ENCODE data around the gene TM7SF2. TPM values are rescaled to one million over a fixed set of nuclear protein-coding genes. Genes with fewer than 3 reads are reported as not detected.
A peak's percentile ranks its signal among the peaks of the same experiment; 100 is the strongest.

TM7SF2 gene
- total RNA-seq, 1 donor from 2014 or later, result 36.1 TPM

DNA sequence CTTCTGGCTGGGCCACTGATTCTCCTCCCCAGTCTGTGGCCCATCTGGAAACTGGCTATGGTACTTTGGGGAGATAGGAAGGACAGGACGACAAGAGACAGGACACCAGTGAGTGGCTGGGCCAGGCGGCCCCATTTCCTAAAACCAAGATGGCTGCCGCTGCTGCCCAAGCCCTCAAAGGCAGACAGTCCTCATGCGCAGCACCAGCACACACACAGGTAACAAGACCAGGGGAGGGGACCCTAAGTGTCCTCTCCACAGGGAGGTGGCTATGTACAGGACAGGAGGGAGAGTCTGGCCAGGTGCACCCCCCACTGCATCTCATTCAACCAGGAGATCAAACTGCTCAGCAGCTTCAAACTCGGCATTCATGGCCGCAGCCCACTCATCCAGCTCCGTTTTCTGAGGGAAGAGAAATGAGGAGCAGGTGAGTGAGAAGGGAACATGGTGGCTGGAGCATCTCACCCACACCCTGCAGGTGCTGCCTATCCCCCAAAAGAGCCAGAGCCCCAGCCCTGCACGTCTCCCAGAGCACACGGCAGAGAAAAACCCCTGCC, 32.8 kb upstream of the TM7SF2 start:
- Mint-ChIP-seq H3K36me3 (peaks cover 36% of the 10 kb centered on the region), H3K4me1 (peaks cover 23% of the 10 kb centered on the region), H3K27ac (no peak overlapping the region), H3K27me3 (ENCODE audit: insufficient read depth, low read depth) (peaks cover 2% of the 10 kb centered on the region), H3K4me3 (no peak overlapping the region), H3K9me3 (no peaks in the 10 kb centered on the region)
- no peak overlapping the region for H3K4me2 ChIP-seq
- no peak for DNase-seq (ENCODE audit: low spot score)
- H3F3A ChIP-seq (ENCODE audit: low read depth), result peaks cover 17% of the 10 kb centered on the region
- H3K36me3 ChIP-seq, result peaks cover 5% of the 10 kb centered on the region
- TF ChIP-seq EZH2phosphoT487 (IDR thresholded peaks at IDR 0.05), result no peak
- TF ChIP-seq, protein P1, sequence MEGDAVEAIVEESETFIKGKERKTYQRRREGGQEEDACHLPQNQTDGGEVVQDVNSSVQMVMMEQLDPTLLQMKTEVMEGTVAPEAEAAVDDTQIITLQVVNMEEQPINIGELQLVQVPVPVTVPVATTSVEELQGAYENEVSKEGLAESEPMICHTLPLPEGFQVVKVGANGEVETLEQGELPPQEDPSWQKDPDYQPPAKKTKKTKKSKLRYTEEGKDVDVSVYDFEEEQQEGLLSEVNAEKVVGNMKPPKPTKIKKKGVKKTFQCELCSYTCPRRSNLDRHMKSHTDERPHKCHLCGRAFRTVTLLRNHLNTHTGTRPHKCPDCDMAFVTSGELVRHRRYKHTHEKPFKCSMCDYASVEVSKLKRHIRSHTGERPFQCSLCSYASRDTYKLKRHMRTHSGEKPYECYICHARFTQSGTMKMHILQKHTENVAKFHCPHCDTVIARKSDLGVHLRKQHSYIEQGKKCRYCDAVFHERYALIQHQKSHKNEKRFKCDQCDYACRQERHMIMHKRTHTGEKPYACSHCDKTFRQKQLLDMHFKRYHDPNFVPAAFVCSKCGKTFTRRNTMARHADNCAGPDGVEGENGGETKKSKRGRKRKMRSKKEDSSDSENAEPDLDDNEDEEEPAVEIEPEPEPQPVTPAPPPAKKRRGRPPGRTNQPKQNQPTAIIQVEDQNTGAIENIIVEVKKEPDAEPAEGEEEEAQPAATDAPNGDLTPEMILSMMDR (IDR thresholded peaks at IDR 0.05), result no peak
- no peak for TF ChIP-seq EZH2 (IDR thresholded peaks at IDR 0.05)
- no peak overlapping the region for H2AFZ ChIP-seq (replicated peaks)
- peaks cover 59% of the 10 kb centered on the region for H3K79me2 ChIP-seq (ENCODE audit: low read depth)
- H3K9ac ChIP-seq, result no peak overlapping the region
- no peaks in the 10 kb centered on the region for H3K9me3 ChIP-seq (ENCODE audit: low read depth)
- H4K20me1 ChIP-seq (ENCODE audit: low read depth), result peaks cover 16% of the 10 kb centered on the region
- H3K4me1 ChIP-seq, result peaks cover 8% of the 10 kb centered on the region
- no peak overlapping the region for H3K27ac ChIP-seq
- H3K4me3 ChIP-seq, result no peak overlapping the region
- no peaks in the 10 kb centered on the region for H3K27me3 ChIP-seq

DNA sequence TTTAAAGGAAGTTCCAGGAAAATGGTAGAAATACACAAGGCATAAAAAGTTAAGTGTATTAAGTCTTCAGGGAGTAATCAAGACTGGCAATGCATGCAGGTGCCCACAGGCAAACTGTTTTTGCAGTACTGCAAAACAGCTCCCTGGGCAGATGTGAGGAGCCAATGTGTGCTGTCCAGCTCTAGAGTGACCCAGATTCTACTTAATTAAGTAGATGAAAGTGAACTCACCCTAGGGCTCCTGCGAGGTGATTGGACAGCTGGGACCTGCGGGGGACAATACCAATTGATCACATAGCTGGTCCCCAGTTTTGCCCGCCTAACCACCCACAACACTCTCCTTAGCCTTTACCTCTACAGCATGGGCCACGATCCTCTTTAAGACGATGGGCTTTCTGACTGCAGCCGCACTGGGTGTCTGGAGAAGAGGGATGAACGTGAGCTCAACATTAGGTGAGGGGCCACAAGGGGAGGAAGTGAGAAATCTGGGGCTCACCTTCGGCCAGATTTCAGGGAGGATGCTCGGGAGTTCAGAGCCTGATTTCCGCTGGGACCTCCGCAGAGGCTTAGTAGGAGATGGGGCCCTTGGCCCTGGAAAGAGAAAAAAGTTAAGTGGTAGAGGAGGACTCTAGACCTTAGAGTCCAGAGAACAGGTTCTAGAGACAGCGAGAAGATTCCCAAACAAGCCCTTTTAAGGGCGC, 28.4 kb upstream of the TM7SF2 start:
- peak; percentile 18 for DNase-seq (ENCODE audit: low spot score)
- Mint-ChIP-seq H3K4me1 (peaks cover 27% of the 10 kb centered on the region), H3K27ac (peak overlapping the region; percentile 96), H3K36me3 (peaks cover 20% of the 10 kb centered on the region), H3K27me3 (ENCODE audit: insufficient read depth, low read depth) (peaks cover 4% of the 10 kb centered on the region), H3K9me3 (no peaks in the 10 kb centered on the region), H3K4me3 (peak overlapping the region; percentile 98)
- Histone ChIP-seq H3K4me3 (peak overlapping the region; percentile 91), H3K79me2 (ENCODE audit: low read depth) (peaks cover 57% of the 10 kb centered on the region), H3K36me3 (peaks cover 5% of the 10 kb centered on the region), H3K4me2 (peak overlapping the region; percentile 96), H3K27ac (no peak overlapping the region), H4K20me1 (ENCODE audit: low read depth) (peaks cover 7% of the 10 kb centered on the region), H3K4me1 (peaks cover 14% of the 10 kb centered on the region), H3K9ac (peak overlapping the region; percentile 90), H3F3A (ENCODE audit: low read depth) (peaks cover 21% of the 10 kb centered on the region), H2AFZ (replicated peaks) (peak overlapping the region; percentile 83), H3K27me3 (no peaks in the 10 kb centered on the region), H3K9me3 (ENCODE audit: low read depth) (no peaks in the 10 kb centered on the region)
- TF ChIP-seq EZH2phosphoT487 (IDR thresholded peaks at IDR 0.05) (no peak), EZH2 (IDR thresholded peaks at IDR 0.05) (no peak)
- TF ChIP-seq, protein P1 (IDR thresholded peaks at IDR 0.05), result no peak

DNA sequence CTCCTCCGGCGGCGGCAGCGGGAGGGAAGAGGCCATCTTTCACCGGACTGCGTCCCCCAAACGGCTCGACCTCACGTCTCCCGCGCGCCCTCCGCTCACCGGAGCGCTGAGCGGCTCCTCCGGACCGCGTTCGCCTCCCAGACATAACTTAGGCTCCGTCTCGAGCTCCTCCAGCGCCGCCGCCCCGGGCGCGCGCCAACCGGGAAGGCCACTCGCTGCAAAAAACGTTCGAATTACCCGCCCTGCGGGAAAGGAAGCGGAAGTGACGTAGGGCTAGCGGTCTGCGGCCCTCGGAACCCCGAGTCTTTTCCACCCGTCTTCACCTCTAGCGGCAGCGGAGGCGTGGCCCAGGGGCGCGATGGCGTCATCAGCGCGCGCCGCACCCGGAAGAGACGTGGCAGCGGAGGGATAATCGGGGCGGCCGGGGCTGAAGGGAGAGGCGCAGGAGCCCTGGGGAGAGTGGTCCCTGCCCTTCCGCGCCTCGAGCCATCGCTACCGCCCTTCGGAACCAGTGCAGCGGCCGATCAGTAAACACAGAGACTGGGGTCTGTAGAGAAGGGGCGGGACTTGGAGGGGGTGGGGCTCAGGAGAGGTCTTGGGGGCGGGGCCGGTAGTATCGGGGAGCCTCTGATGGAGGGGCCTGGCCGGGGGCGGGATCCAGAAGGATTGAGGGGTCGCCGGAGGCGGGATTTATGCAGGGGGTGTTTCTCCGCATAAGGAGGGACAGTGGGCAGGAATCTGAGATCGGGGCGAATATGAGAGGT, 27.7 kb upstream of the TM7SF2 start, which contains the start of the genes CDCA5 and ZFPL1:
Gene CDCA5, minus strand, starts transcription at position 207 of the 764 bp plus-strand sequence. Its CDS starts 62 bp downstream, at position 145.
Gene ZFPL1, plus strand, starts transcription at position 389 of the 764 bp plus-strand sequence. CDS start 477 bp downstream, outside the sequence.
- no peaks in the 10 kb centered on the region for H4K20me1 ChIP-seq (ENCODE audit: low read depth)
- peaks cover 50% of the 10 kb centered on the region for H3K79me2 ChIP-seq (ENCODE audit: low read depth)
- H3K27me3 Mint-ChIP-seq (ENCODE audit: insufficient read depth, low read depth), result peaks cover 4% of the 10 kb centered on the region

More for the DNA sequence above, 27.7 kb upstream of the TM7SF2 start, which contains the start of the genes CDCA5 and ZFPL1:
- Mint-ChIP-seq H3K9me3 (no peaks in the 10 kb centered on the region), H3K36me3 (peaks cover 14% of the 10 kb centered on the region), H3K27ac (peak within 1 kb of the TSS; percentile 96), H3K4me3 (peak within 1 kb of the TSS; percentile 98), H3K4me1 (peaks cover 23% of the 10 kb centered on the region)
- Histone ChIP-seq H3K4me2 (peak within 1 kb of the TSS; percentile 96), H3K27ac (peak within 1 kb of the TSS; percentile 93), H3K36me3 (peaks cover 5% of the 10 kb centered on the region), H3K9me3 (ENCODE audit: low read depth) (no peaks in the 10 kb centered on the region), H2AFZ (replicated peaks) (peak within 1 kb of the TSS; percentile 83), H3K9ac (peak within 1 kb of the TSS; percentile 90), H3K4me1 (peaks cover 14% of the 10 kb centered on the region), H3F3A (ENCODE audit: low read depth) (peaks cover 19% of the 10 kb centered on the region), H3K4me3 (peak within 1 kb of the TSS; percentile 91), H3K27me3 (no peaks in the 10 kb centered on the region)
- DNase-seq (ENCODE audit: low spot score), result peak; percentile 98
- no peak for TF ChIP-seq EZH2 (IDR thresholded peaks at IDR 0.05)
- TF ChIP-seq EZH2phosphoT487 (IDR thresholded peaks at IDR 0.05), result no peak
- TF ChIP-seq, protein P1 (IDR thresholded peaks at IDR 0.05), result no peak
